GOT3 (cell line): ENCODE data around the gene SPIN4.
"Not testable (repeated sequence)": the region's sequence is repeated elsewhere in the genome, so short reads cannot be mapped to it uniquely, and the experiment has no call there.

Experiments used
- DNase-seq: peaks from one replicate; lab custom pipeline; 2025; ENCODE audit warnings: mixed read lengths; lab: John Stamatoyannopoulos, UW

SPIN4 gene

GRCh38 chrX:63350941-63351616, at the start of gene SPIN4:
TSS of gene SPIN4 (minus strand) at chrX:63351332. CDS start at chrX:63350819, 513 bp downstream.
- peak; percentile 47 for DNase-seq

GRCh38 chrX:63400340-63400739, 49.2 kb upstream of the SPIN4 start:
- DNase-seq: no peak

GRCh38 chrX:63394872-63395271, 43.7 kb upstream of the SPIN4 start:
- no peak for DNase-seq

GRCh38 chrX:63393094-63393493, 42.0 kb upstream of the SPIN4 start:
- DNase-seq: not testable (repeated sequence)

GRCh38 chrX:63387411-63387810, 36.3 kb upstream of the SPIN4 start:
- no peak for DNase-seq

GRCh38 chrX:63384263-63384662, 33.1 kb upstream of the SPIN4 start:
- not testable (repeated sequence) for DNase-seq

- not testable (repeated sequence) for DNase-seq
Observed at GRCh38 chrX:63373012-63373411, 21.9 kb upstream of the SPIN4 start.

- not testable (repeated sequence) for DNase-seq
Observed at GRCh38 chrX:63367699-63368098, 16.6 kb upstream of the SPIN4 start.

GRCh38 chrX:63363788-63364187, 12.7 kb upstream of the SPIN4 start:
- no peak for DNase-seq

GRCh38 chrX:63361494-63361893, 10.4 kb upstream of the SPIN4 start:
- DNase-seq: no peak

GRCh38 chrX:63354484-63354883, 3.4 kb upstream of the SPIN4 start:
- no peak for DNase-seq

GRCh38 chrX:63350465-63350877, 661 bp downstream of the SPIN4 start:
- DNase-seq: no peak

- DNase-seq: no peak
Observed at GRCh38 chrX:63349307-63349706, 1.8 kb downstream of the SPIN4 start.

GRCh38 chrX:63330681-63331080, 20.5 kb downstream of the SPIN4 start:
- no peak for DNase-seq

- no peak for DNase-seq
Observed at GRCh38 chrX:63327788-63328187, 23.3 kb downstream of the SPIN4 start.

- no peak for DNase-seq
Observed at GRCh38 chrX:63299596-63299995, 51.5 kb downstream of the SPIN4 start.
